GM12874 (cell line): ENCODE measurements around the gene METTL4.

Experiments used
- CTCF ChIP-seq: IDR thresholded peaks from 2 replicates; pipeline ENCODE4 v1.5.1; 2011; ENCODE audit warnings: low read depth, mild to moderate bottlenecking, control low read depth, low read length, moderate library complexity; ENCODE audit not compliant: insufficient read depth

The METTL4 gene

GRCh38 chr18:2508678-2509077 is 62.6 kb downstream of the METTL4 start:
- TF ChIP-seq CTCF: no peak

GRCh38 chr18:2508155-2508554 is 63.1 kb downstream of the METTL4 start:
- TF ChIP-seq CTCF: no peak

- TF ChIP-seq CTCF: no peak
These were observed 66.7 kb downstream of the METTL4 start for GRCh38 chr18:2504642-2505041.

- TF ChIP-seq CTCF: no peak
These were observed 68.4 kb downstream of the METTL4 start for GRCh38 chr18:2502880-2503279.

- no peak for TF ChIP-seq CTCF
These were observed 68.9 kb downstream of the METTL4 start for GRCh38 chr18:2502394-2502793.

GRCh38 chr18:2497797-2498196 is 73.5 kb downstream of the METTL4 start:
- no peak for TF ChIP-seq CTCF

- TF ChIP-seq CTCF: no peak
These were observed 75.9 kb downstream of the METTL4 start for GRCh38 chr18:2495381-2495780.

GRCh38 chr18:2494921-2495320 is 76.4 kb downstream of the METTL4 start:
- no peak for TF ChIP-seq CTCF
